GM13977 (cell line): ENCODE results near the gene ALDH1B1.

Source experiments
- DNase-seq: peaks from one replicate; pipeline ENCODE4 v3.0.0; 2012; ENCODE audit warnings: low spot score
- in situ Hi-C: fragments of 300-500 bp; cut with MboI; formaldehyde crosslinking; loops from one replicate; pipeline ENCODE4 v1.12.0; 2022; ENCODE audit warnings: low sequenced_read_pairs, low pct_unique_long_range_greater_than_20kb, mixed read lengths, inconsistent platforms; ENCODE audit not compliant: unreplicated experiment
- TF ChIP-seq, protein P1 (sequence below): IDR thresholded peaks from 2 replicates; pipeline ENCODE4 v1.5.1; 2012; ENCODE audit warnings: mild to moderate bottlenecking, control low read depth; ENCODE audit not compliant: insufficient read depth; ENCODE audit errors: extremely low read depth, missing control alignments

ALDH1B1 gene

DNA sequence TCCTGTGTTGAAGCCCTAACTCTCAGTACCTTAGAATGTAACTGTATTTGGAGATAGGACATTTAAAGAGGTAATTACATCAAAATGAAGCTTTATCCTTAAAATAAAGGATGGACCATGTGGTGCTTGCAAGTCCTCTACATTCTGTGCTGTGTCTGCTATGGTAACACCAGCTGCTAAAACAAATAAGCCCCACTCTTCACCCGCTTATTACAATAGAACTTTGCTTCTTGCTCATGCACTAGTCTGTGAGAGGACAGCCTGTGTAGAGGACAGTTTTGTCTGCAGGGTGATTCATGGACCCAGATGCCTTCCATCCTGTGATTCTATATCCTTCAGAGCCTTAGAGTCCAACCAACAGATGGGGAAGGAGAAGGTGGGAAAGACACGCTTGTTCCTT lies 44.2 kb downstream of the ALDH1B1 start:
- no peak for DNase-seq
- in situ Hi-C loops: no loop called here
- TF ChIP-seq, protein P1, sequence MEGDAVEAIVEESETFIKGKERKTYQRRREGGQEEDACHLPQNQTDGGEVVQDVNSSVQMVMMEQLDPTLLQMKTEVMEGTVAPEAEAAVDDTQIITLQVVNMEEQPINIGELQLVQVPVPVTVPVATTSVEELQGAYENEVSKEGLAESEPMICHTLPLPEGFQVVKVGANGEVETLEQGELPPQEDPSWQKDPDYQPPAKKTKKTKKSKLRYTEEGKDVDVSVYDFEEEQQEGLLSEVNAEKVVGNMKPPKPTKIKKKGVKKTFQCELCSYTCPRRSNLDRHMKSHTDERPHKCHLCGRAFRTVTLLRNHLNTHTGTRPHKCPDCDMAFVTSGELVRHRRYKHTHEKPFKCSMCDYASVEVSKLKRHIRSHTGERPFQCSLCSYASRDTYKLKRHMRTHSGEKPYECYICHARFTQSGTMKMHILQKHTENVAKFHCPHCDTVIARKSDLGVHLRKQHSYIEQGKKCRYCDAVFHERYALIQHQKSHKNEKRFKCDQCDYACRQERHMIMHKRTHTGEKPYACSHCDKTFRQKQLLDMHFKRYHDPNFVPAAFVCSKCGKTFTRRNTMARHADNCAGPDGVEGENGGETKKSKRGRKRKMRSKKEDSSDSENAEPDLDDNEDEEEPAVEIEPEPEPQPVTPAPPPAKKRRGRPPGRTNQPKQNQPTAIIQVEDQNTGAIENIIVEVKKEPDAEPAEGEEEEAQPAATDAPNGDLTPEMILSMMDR: no peak

DNA sequence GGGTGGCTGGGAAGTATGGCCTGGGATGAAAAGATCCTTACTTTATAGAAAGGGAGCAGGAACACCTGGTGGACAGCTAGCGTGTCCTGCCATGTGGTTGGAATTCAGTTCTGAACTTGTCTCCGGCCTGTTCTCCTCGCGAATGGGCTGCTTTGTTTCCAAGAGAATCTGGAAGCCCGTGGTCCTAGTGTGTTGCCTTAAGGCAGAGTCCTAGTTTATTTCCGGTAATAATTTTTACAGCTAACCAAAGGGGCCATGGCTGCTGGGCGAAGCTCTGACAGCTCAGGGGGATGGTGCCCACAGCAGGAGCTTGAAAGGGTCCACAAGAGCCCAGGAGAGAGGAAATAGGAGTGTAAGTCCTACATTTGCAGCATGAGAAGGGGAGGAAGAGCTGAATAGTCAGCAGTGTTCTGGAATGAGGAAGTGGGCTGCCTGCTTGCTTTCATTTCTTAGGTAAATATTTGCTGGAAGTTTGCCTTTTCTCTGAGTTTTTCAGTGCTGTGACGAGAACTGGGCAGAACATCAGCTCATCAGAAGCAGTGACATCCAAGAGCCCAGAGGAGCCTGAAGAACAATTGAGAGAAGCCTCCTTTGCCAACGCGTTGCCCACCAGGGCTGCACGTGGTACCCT lies 44.8 kb downstream of the ALDH1B1 start:
- no peak for DNase-seq
- TF ChIP-seq, protein P1: no peak
- in situ Hi-C loops: no loop called here

DNA sequence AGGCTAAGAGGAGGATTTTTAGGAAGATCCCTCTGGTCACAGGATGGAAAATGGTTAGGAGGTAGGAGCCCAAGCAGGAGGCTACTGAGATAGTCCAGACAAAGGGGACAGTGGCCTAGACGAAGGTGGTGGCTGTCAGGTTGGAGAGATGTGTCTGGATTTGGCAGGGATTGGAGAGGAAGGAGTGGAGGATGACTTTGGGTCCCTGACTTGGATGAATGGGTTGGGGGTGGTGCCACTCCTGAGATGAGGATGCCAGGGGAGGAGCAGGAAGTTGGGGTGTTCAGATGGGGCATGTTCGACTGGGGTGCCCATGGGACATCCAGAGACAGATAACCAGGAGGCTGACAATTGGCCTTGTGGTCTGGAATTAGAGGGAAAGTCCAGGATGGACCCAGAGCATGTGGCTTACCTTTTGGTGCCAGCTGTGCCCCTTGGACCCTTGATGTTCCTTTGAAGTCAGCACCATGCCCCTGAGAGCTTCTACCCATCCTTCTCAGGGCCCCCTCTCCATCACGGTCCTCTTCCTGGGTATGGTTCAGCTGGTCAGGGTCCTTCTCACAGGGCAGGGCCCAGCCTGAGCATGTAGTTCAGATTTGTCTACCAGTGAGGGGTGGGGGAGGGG lies 46.9 kb downstream of the ALDH1B1 start:
- in situ Hi-C loops: no loop called here
- no peak for DNase-seq
- TF ChIP-seq, protein P1: no peak

DNA sequence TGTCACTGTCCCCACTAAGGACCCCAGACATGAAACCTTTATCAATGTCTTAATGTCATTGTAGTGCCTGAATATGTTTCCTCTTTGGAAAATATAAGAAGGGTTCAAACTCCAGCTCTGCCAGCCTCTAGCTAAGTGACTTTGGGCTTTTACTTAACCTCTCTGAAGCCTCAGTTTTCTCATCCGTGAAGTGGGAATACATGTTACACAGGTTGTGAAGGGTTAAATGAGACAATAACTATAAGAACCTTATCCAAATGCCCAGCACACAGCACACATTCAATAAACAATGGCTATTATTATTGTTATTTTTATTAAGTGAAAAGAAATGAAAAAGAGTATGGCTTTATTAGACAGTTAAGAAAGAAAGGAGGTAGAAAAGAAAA lies 47.4 kb downstream of the ALDH1B1 start:
- TF ChIP-seq, protein P1: no peak
- in situ Hi-C loops: no loop called here

DNA sequence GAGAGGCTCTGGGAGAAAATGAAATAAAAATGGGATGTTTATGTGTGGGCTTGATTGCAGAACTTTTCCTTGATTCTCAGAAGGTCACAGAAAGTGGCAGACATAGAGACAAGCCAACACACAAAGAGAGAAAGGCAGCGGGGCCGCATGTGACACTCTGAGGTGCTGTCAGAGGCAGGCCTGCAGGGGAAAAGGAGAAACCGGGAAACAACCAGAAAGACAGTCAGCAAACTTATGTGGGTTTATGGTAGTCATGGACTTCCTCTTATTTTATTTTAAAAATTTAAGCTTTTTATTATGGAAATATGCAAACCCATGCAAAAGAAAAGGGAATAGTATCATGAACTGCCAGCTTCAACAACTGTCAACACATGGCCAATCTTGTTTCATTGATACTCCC lies 48.0 kb downstream of the ALDH1B1 start:
- in situ Hi-C loops: no loop called here
- TF ChIP-seq, protein P1: no peak

More for the DNA sequence above, 47.4 kb downstream of the ALDH1B1 start:
- DNase-seq: no peak

DNA sequence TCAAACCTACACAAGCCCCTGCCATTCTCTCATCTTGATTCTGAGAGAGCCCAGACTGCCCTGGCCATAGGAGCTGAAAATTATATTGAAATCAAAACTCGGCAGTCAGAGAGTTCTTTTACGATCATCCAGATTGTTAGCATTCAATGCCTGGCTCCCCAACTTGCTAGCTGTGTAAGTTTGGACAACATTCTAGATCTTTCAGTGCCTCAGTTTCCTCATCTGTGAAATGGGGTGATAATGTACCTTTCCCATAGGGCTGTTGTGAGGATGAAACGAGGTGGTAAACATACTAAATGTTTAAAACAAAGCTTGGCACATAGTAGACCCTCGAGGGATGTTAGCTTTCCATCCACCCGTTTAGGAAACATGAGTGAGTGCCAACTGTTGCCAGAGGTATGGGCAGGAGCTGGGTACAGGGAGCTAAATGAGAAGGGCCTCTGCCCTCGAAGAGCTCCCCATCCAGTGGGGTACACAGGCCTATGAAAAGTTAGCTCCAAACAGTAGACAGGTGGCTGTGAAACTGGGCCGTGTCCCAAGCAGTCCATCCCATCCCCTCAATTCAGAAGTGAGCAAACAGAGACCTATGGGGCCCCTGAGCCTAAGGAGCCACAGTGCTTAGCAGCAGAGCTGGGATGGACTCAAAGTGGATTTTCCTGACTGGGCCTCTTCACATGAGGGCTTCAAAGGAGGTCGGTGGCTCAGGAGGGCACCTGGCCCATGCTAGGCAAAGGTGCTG lies 49.0 kb downstream of the ALDH1B1 start:
- TF ChIP-seq, protein P1: no peak
- in situ Hi-C loops: no loop called here
- no peak for DNase-seq

More for the DNA sequence above, 48.0 kb downstream of the ALDH1B1 start:
- DNase-seq: no peak
